Fibroblast of mammary gland (primary cell): ENCODE results near the gene ATXN3L.

ENCODE experiments used
- DNase-seq: peaks from one replicate; pipeline ENCODE4 v3.0.0-alpha.2; 2010; ENCODE audit warnings: low read depth
- H3K4me3 ChIP-seq: 2 replicates; pipeline ENCODE4 v1.5.1; 2011; ENCODE audit warnings: low read depth, mild to moderate bottlenecking, low read length, moderate library complexity; ENCODE audit not compliant: control insufficient read depth
- TF ChIP-seq, protein P1 (sequence below): conservative IDR thresholded peaks from 2 replicates; pipeline ENCODE4 v1.5.1; 2011; ENCODE audit warnings: low read depth, low read length, inconsistent platforms; ENCODE audit not compliant: control insufficient read depth, insufficient read depth

ATXN3L gene

DNA sequence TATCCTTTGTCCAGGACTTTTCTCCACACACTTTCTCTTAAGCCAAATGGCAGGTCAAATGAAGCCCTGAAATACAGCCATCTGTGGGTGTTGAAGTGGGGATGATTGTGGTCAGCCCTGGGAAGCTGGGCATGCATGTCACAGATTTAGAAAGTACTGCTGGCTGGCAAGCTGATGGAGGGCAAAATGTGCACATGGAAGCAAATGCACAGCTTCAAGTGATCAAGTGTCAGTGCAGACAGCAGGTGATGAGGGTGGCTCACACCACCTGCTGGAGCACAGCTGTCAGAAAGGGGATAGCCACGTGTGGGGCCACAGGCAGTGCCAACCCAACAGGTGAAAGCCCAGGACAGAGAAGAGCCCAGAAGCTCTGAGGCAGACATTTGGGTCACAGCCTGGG is 40.3 kb upstream of the ATXN3L start:
- no peak overlapping the region for H3K4me3 ChIP-seq
- TF ChIP-seq, protein P1, sequence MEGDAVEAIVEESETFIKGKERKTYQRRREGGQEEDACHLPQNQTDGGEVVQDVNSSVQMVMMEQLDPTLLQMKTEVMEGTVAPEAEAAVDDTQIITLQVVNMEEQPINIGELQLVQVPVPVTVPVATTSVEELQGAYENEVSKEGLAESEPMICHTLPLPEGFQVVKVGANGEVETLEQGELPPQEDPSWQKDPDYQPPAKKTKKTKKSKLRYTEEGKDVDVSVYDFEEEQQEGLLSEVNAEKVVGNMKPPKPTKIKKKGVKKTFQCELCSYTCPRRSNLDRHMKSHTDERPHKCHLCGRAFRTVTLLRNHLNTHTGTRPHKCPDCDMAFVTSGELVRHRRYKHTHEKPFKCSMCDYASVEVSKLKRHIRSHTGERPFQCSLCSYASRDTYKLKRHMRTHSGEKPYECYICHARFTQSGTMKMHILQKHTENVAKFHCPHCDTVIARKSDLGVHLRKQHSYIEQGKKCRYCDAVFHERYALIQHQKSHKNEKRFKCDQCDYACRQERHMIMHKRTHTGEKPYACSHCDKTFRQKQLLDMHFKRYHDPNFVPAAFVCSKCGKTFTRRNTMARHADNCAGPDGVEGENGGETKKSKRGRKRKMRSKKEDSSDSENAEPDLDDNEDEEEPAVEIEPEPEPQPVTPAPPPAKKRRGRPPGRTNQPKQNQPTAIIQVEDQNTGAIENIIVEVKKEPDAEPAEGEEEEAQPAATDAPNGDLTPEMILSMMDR, result no peak
- no peak for DNase-seq

GRCh38 chrX:13357925-13358324 is 38.1 kb upstream of the ATXN3L start:
- TF ChIP-seq, protein P1, result no peak
- no peak overlapping the region for H3K4me3 ChIP-seq
- no peak for DNase-seq

GRCh38 chrX:13346646-13347045 is 26.8 kb upstream of the ATXN3L start:
- H3K4me3 ChIP-seq, result no peak overlapping the region
- TF ChIP-seq, protein P1, result no peak
- DNase-seq, result no peak

- DNase-seq, result no peak
- TF ChIP-seq, protein P1, result no peak
- no peak overlapping the region for H3K4me3 ChIP-seq
Measured at GRCh38 chrX:13345438-13345837, 25.6 kb upstream of the ATXN3L start.

DNA sequence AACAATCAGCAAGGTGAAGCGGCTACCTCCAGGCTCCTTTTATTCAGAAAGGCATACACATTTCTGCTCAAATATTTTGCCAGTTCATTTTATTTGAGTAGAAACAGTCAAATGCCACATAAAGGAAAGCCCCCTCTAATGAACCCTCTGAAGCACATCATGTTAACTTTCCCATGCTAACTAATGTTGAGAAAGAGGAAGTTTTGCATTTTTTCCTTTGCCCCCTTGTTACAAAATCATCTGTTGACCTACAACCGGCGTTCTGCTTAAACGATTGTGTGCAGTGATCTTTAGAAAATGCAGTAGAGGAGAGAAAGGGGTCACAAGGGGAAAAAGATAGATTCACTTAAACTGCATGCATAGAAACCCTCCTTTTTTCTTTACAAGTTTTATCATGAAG is 25.2 kb upstream of the ATXN3L start:
- no peak for DNase-seq
- TF ChIP-seq, protein P1, result no peak
- no peak overlapping the region for H3K4me3 ChIP-seq

DNA sequence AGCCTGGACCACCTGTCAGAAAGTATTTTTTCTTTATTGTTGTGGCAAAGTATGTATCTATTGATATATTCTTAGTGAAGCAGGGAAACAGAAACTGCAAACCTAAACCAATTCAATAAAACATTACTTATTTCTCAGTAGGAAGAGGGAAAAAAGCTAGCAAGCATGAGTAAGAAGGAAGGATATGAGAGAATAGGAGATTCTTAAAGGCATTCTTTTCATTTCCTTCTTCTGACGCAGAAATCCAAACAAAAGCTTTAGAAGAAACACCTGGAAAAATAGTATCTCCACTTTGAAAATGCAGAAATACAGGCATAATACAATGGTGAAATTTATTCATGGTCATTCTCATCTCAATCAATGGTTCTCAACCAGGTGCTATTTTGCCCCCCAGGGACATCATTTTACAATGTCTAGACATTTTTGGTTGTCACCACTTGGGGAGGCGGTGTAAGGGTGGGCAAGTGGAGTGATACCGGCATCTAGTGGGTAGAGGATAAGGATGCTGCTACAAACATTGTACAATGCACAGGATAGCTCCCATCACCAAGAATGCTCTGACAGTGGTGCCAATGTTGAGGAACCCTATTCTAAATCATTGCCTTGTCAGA is 21.7 kb upstream of the ATXN3L start:
- no peak for DNase-seq
- no peak overlapping the region for H3K4me3 ChIP-seq
- TF ChIP-seq, protein P1, result no peak

DNA sequence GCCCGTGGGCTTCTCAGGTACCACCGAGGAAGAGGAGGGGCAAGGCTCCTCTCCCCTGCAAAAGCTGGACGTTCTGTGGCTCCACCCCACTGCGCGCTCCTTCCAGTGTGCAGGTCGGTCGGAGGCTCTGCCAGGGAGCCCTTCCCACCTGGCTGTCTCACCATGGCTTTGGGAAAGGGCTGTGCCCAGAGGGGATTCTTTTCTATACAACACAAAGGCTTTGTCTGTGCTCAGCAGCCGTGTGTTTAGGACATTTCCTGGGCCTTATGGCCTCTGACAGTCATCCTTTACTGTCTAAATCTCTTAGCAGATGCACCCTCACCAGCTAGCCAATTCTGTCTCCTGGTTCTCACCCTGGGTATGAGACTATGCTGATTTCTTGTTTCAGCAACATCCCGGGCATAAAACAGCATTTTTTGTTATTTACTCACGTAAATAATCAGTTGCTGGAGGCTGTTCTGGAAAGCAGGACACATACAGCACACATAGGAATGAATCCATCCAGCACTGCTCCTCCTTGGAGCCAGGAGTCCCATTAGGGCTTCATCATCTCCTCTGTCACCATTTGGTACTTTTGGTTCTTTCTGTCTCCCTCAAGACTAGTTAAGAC is 20.4 kb upstream of the ATXN3L start:
- no peak overlapping the region for H3K4me3 ChIP-seq
- TF ChIP-seq, protein P1, result no peak
- no peak for DNase-seq
